ENCODE results near the gene PTGES2. TPM values are rescaled to one million over a fixed set of nuclear protein-coding genes. Genes with fewer than 3 reads are reported as not detected.
A peak's percentile ranks its signal among the peaks of the same experiment; 100 is the strongest.
"Not testable (repeated sequence)": the region's sequence is repeated elsewhere in the genome, so short reads cannot be mapped to it uniquely, and the experiment has no call there.

The PTGES2 gene
- polyA plus RNA-seq, 1 donor: 59.1 TPM

- peak in 1 of 2 donors; percentile 31 for DNase-seq
- H3K27me3 ChIP-seq (ENCODE audit: control insufficient read depth, insufficient read depth, low read length): no peaks in the 10 kb centered on the region
- H3K9me3 ChIP-seq (ENCODE audit: control insufficient read depth, low read depth, low read length): peaks cover 2% of the 10 kb centered on the region
- H3K27ac ChIP-seq (ENCODE audit: low read length): peak overlapping the region; percentile 42
- H3K36me3 ChIP-seq (ENCODE audit: control insufficient read depth, insufficient read depth, low read length): no peaks in the 10 kb centered on the region
- 20% methylated on average over 1 of the region's 7 CpGs for WGBS (ENCODE audit: insufficient coverage, low lambda C conversion rate)
- H3K4me3 ChIP-seq (ENCODE audit: low read length): no peak overlapping the region
- peaks cover 53% of the 10 kb centered on the region for H3K4me1 ChIP-seq (ENCODE audit: control insufficient read depth, insufficient read depth, low read length)
Measured at GRCh38 chr9:128082151-128082550, 45.4 kb downstream of the PTGES2 start.

GRCh38 chr9:128081056-128081455, 46.5 kb downstream of the PTGES2 start:
- Histone ChIP-seq H3K4me1 (ENCODE audit: control insufficient read depth, insufficient read depth, low read length) (peaks cover 57% of the 10 kb centered on the region), H3K36me3 (ENCODE audit: control insufficient read depth, insufficient read depth, low read length) (no peaks in the 10 kb centered on the region), H3K27me3 (ENCODE audit: control insufficient read depth, insufficient read depth, low read length) (no peaks in the 10 kb centered on the region), H3K9me3 (ENCODE audit: control insufficient read depth, low read depth, low read length) (peaks cover 4% of the 10 kb centered on the region), H3K4me3 (ENCODE audit: low read length) (no peak overlapping the region), H3K27ac (ENCODE audit: low read length) (peak overlapping the region; percentile 42)
- WGBS (ENCODE audit: insufficient coverage, low lambda C conversion rate): no CpG with 5 or more reads among the region's 3 CpGs
- peak in 1 of 2 donors; percentile 64 for DNase-seq

GRCh38 chr9:128080206-128080605, 47.3 kb downstream of the PTGES2 start:
- peaks cover 57% of the 10 kb centered on the region for H3K4me1 ChIP-seq (ENCODE audit: control insufficient read depth, insufficient read depth, low read length)
- peak in 1 of 2 donors; percentile 42 for DNase-seq
- H3K9me3 ChIP-seq (ENCODE audit: control insufficient read depth, low read depth, low read length): peaks cover 4% of the 10 kb centered on the region
- no peak overlapping the region for H3K4me3 ChIP-seq (ENCODE audit: low read length)
- 17% methylated on average over 1 of the region's 5 CpGs for WGBS (ENCODE audit: insufficient coverage, low lambda C conversion rate)
- peak overlapping the region; percentile 42 for H3K27ac ChIP-seq (ENCODE audit: low read length)
- H3K27me3 ChIP-seq (ENCODE audit: control insufficient read depth, insufficient read depth, low read length): no peaks in the 10 kb centered on the region
- H3K36me3 ChIP-seq (ENCODE audit: control insufficient read depth, insufficient read depth, low read length): no peaks in the 10 kb centered on the region

GRCh38 chr9:128078504-128079434, 48.8 kb downstream of the PTGES2 start:
- peaks cover 4% of the 10 kb centered on the region for H3K9me3 ChIP-seq (ENCODE audit: control insufficient read depth, low read depth, low read length)
- H3K4me1 ChIP-seq (ENCODE audit: control insufficient read depth, insufficient read depth, low read length): peaks cover 63% of the 10 kb centered on the region
- H3K27me3 ChIP-seq (ENCODE audit: control insufficient read depth, insufficient read depth, low read length): no peaks in the 10 kb centered on the region
- WGBS (ENCODE audit: insufficient coverage, low lambda C conversion rate): 20% methylated on average over 1 of the region's 11 CpGs
- peak; percentile 84 to 94 for DNase-seq
- H3K4me3 ChIP-seq (ENCODE audit: low read length): peak overlapping the region; percentile 1
- no peaks in the 10 kb centered on the region for H3K36me3 ChIP-seq (ENCODE audit: control insufficient read depth, insufficient read depth, low read length)
- H3K27ac ChIP-seq (ENCODE audit: low read length): peak overlapping the region; percentile 96

GRCh38 chr9:128077847-128078503, 49.6 kb downstream of the PTGES2 start:
- Histone ChIP-seq H3K27me3 (ENCODE audit: control insufficient read depth, insufficient read depth, low read length) (no peaks in the 10 kb centered on the region), H3K4me3 (ENCODE audit: low read length) (peak overlapping the region; percentile 1), H3K27ac (ENCODE audit: low read length) (peak overlapping the region; percentile 96), H3K4me1 (ENCODE audit: control insufficient read depth, insufficient read depth, low read length) (peaks cover 70% of the 10 kb centered on the region), H3K36me3 (ENCODE audit: control insufficient read depth, insufficient read depth, low read length) (no peaks in the 10 kb centered on the region), H3K9me3 (ENCODE audit: control insufficient read depth, low read depth, low read length) (peaks cover 4% of the 10 kb centered on the region)
- WGBS (ENCODE audit: insufficient coverage, low lambda C conversion rate): no CpG with 5 or more reads among the region's 7 CpGs
- DNase-seq: peak in 1 of 2 donors; percentile 65

GRCh38 chr9:128073253-128073886, 54.2 kb downstream of the PTGES2 start:
- DNase-seq: peak in 1 of 2 donors; percentile 68
- WGBS (ENCODE audit: insufficient coverage, low lambda C conversion rate): 60% methylated on average over 1 of the region's 7 CpGs
- Histone ChIP-seq H3K27ac (ENCODE audit: low read length) (peak overlapping the region; percentile 79), H3K27me3 (ENCODE audit: control insufficient read depth, insufficient read depth, low read length) (no peaks in the 10 kb centered on the region), H3K4me3 (ENCODE audit: low read length) (no peak overlapping the region), H3K4me1 (ENCODE audit: control insufficient read depth, insufficient read depth, low read length) (peaks cover 59% of the 10 kb centered on the region), H3K36me3 (ENCODE audit: control insufficient read depth, insufficient read depth, low read length) (no peaks in the 10 kb centered on the region), H3K9me3 (ENCODE audit: control insufficient read depth, low read depth, low read length) (peaks cover 4% of the 10 kb centered on the region)

- Histone ChIP-seq H3K4me3 (ENCODE audit: low read length) (no peak overlapping the region), H3K4me1 (ENCODE audit: control insufficient read depth, insufficient read depth, low read length) (peaks cover 50% of the 10 kb centered on the region)
- DNase-seq: peak; percentile 52 to 77
Measured at GRCh38 chr9:128072144-128073021, 55.1 kb downstream of the PTGES2 start.

GRCh38 chr9:128071475-128071874, 56.1 kb downstream of the PTGES2 start:
- peaks cover 48% of the 10 kb centered on the region for H3K4me1 ChIP-seq (ENCODE audit: control insufficient read depth, insufficient read depth, low read length)
- H3K27me3 ChIP-seq (ENCODE audit: control insufficient read depth, insufficient read depth, low read length); H3K36me3 ChIP-seq (ENCODE audit: control insufficient read depth, insufficient read depth, low read length); H3K9me3 ChIP-seq (ENCODE audit: control insufficient read depth, low read depth, low read length); DNase-seq; H3K4me3 ChIP-seq (ENCODE audit: low read length): not testable (repeated sequence)
- WGBS (ENCODE audit: insufficient coverage, low lambda C conversion rate): no CpG with 5 or more reads among the region's 12 CpGs
- peak overlapping the region; percentile 79 for H3K27ac ChIP-seq (ENCODE audit: low read length)

More at GRCh38 chr9:128072144-128073021, 55.1 kb downstream of the PTGES2 start:
- no peaks in the 10 kb centered on the region for H3K27me3 ChIP-seq (ENCODE audit: control insufficient read depth, insufficient read depth, low read length)
- no peaks in the 10 kb centered on the region for H3K36me3 ChIP-seq (ENCODE audit: control insufficient read depth, insufficient read depth, low read length)
- peaks cover 4% of the 10 kb centered on the region for H3K9me3 ChIP-seq (ENCODE audit: control insufficient read depth, low read depth, low read length)
- WGBS (ENCODE audit: insufficient coverage, low lambda C conversion rate): 0% methylated on average over 3 of the region's 5 CpGs
- peak overlapping the region; percentile 79 for H3K27ac ChIP-seq (ENCODE audit: low read length)

GRCh38 chr9:128070874-128071273, 56.7 kb downstream of the PTGES2 start:
- Histone ChIP-seq H3K9me3 (ENCODE audit: control insufficient read depth, low read depth, low read length) (peaks cover 6% of the 10 kb centered on the region), H3K4me1 (ENCODE audit: control insufficient read depth, insufficient read depth, low read length) (peaks cover 54% of the 10 kb centered on the region), H3K27ac (ENCODE audit: low read length) (no peak overlapping the region), H3K27me3 (ENCODE audit: control insufficient read depth, insufficient read depth, low read length) (no peaks in the 10 kb centered on the region), H3K4me3 (ENCODE audit: low read length) (no peak overlapping the region), H3K36me3 (ENCODE audit: control insufficient read depth, insufficient read depth, low read length) (no peaks in the 10 kb centered on the region)
- no CpG with 5 or more reads among the region's 7 CpGs for WGBS (ENCODE audit: insufficient coverage, low lambda C conversion rate)
- no peak for DNase-seq

Data from large intestine (tissue), 3 donors.